Measurements from ENCODE around the gene ARHGAP32.

ARHGAP32 gene

DNA sequence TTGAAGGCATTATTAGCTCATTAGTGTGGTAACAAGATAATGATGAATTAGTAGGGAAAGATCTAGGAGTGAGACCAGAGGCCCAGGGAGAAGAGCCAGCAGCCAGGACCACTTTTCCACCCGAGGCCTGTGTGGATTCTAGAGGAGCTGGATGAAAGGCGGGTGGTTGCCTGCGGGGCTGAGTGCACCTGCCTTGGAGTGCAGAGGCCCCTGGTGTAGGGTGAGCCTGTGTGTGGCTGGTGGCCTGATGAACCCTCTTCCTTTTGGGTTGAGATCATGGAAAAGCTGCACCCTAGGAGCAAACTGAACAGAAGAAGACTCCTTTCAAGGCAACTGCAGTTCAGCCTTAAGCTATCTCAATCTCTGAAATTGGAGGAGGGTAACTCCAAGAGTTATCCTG lies 243.5 kb downstream of the ARHGAP32 start:
- no peak overlapping the region for H3K4me3 ChIP-seq
- TF ChIP-seq, protein P1, sequence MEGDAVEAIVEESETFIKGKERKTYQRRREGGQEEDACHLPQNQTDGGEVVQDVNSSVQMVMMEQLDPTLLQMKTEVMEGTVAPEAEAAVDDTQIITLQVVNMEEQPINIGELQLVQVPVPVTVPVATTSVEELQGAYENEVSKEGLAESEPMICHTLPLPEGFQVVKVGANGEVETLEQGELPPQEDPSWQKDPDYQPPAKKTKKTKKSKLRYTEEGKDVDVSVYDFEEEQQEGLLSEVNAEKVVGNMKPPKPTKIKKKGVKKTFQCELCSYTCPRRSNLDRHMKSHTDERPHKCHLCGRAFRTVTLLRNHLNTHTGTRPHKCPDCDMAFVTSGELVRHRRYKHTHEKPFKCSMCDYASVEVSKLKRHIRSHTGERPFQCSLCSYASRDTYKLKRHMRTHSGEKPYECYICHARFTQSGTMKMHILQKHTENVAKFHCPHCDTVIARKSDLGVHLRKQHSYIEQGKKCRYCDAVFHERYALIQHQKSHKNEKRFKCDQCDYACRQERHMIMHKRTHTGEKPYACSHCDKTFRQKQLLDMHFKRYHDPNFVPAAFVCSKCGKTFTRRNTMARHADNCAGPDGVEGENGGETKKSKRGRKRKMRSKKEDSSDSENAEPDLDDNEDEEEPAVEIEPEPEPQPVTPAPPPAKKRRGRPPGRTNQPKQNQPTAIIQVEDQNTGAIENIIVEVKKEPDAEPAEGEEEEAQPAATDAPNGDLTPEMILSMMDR (IDR thresholded peaks at IDR 0.05): no peak
- no peak for DNase-seq (ENCODE audit: low spot score)
- no peak overlapping the region for H3K27ac ChIP-seq

DNA sequence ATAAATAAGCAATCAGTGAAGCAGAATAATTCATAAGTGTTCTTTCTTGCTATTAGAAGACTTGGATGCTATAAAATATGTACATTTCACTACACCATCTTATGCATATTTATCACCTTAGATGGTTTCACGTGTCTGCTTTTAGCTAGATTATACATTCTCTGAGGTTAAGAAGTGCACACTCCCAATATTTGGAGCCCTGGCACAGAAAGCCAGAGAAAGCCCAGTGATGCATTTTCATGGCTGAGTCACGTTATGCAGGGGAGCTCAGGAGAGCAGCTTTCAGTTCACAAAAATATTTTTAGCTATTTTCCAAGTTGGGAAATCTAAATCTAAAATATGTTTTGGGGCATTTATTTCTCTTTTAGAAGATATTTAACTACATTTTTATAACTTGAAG lies 244.4 kb downstream of the ARHGAP32 start:
- TF ChIP-seq, protein P1 (IDR thresholded peaks at IDR 0.05): no peak
- no peak for DNase-seq (ENCODE audit: low spot score)
- no peak overlapping the region for H3K4me3 ChIP-seq
- H3K27ac ChIP-seq: no peak overlapping the region

DNA sequence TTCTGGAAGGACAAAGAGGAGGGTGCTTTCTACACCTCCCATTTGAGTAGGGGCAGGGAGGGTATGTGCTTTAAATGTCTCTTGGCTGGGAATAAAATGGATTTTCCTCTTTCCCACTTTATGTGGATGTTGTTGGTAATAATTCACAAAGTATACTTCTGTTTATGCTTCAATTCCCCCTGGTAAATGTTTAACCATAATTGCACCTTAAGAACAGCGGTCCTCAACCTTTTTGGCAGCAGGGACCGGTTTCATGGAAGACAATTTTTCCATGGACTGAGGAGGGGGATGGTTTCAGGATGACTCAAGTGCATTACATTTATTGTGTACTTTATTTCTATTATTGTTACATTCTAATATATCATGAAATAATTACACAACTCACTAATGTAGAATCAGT lies 245.5 kb downstream of the ARHGAP32 start:
- TF ChIP-seq, protein P1 (IDR thresholded peaks at IDR 0.05): no peak
- no peak for DNase-seq (ENCODE audit: low spot score)
- H3K4me3 ChIP-seq: no peak overlapping the region
- H3K27ac ChIP-seq: no peak overlapping the region

DNA sequence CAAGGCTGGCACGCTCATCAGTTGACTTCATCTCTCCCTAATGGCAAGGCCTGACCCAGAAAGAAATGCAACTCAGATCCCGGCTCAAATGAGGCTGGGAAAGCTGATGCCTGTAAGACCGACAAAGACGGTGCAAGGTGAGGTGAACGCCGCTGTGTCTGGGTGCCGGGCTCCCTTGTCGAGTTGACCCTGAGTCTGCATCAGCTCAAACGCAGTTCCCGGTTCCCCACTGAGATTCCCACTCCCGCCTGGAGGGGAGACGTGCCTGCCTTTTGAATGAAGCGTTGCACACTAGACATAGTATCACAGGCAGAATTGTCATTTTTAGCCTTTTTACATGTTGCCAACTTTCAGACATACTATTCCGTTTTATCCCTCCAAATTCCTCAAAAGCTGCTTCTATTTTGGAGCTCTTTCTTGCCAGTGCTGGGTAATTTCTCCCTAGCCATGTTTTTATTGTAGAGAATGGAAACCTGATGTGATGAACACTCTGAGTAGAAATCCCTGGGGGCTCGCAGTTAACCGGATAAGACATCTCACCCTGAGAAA lies 248.6 kb downstream of the ARHGAP32 start:
- DNase-seq (ENCODE audit: low spot score): no peak
- Histone ChIP-seq H3K27ac (no peak overlapping the region), H3K4me3 (no peak overlapping the region)
- TF ChIP-seq, protein P1 (IDR thresholded peaks at IDR 0.05): no peak

GRCh38 chr11:128942817-128943427 lies 249.2 kb downstream of the ARHGAP32 start, which contains the start of gene TP53AIP1:
TP53AIP1 (minus strand) TSS chr11:128942871; CDS start chr11:128937818, 5,053 bp downstream.
- Histone ChIP-seq H3K4me3 (no peak within 1 kb of the TSS), H3K27ac (no peak within 1 kb of the TSS)
- DNase-seq (ENCODE audit: low spot score): no peak
- TF ChIP-seq, protein P1 (IDR thresholded peaks at IDR 0.05): no peak

GRCh38 chr11:128942272-128942612 lies 249.9 kb downstream of the ARHGAP32 start:
- Histone ChIP-seq H3K4me3 (no peak overlapping the region), H3K27ac (no peak overlapping the region)
- no peak for DNase-seq (ENCODE audit: low spot score)
- TF ChIP-seq, protein P1 (IDR thresholded peaks at IDR 0.05): no peak

DNA sequence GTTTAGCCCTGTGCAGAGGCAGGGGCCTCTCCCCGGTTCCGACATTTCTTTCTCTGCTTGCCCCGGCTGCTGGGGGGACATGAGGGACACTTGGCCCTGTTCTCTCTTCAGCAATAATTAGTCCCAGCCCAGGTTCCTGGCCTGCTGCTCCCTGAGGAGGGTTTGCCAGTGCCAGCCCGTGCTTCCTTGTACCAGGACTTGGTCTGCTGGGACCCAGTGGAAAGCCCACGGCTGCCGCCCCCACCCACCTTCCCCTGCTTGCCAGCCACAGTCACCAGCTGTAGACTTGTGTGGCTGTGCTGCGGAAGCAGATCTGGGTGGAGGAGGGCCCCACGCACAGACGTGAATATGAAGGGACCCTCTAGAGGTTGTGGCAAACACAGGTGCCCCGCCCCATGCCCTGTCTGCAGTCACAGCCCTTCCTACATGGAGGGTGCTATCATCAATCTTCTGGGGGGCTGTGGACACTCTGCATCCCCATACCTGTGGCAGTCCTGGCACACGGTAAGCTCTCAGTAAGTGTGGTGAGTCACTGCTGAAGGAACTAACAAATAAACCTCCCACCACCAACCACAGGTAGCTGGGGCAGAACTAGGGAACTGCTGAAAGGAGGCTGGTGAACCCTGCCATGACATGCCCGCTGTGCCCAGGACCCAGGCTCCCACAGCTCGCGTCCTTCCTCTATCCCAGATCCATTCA lies 250.4 kb downstream of the ARHGAP32 start:
- TF ChIP-seq, protein P1 (IDR thresholded peaks at IDR 0.05): no peak
- Histone ChIP-seq H3K4me3 (no peak overlapping the region), H3K27ac (no peak overlapping the region)
- no peak for DNase-seq (ENCODE audit: low spot score)

Measured in coronary artery (tissue), 2 donors.